Vagina (tissue), 2 donors: ENCODE results near the gene PTPRCAP.

ENCODE experiments used
- POLR2A ChIP-seq, 2 donors: fragments of 450-650 bp; IDR thresholded peaks; one replicate each; pipeline ENCODE4 v1.6.1; 2017; ENCODE audit warnings: antibody characterized with exemption in 2 of 2, mild to moderate bottlenecking in 2 of 2, moderate library complexity in 2 of 2
- POLR2AphosphoS5 ChIP-seq, 2 donors: sonication (generic); formaldehyde crosslinking; IDR thresholded peaks; one replicate each; pipeline ENCODE4 v1.9.0; 2017; ENCODE audit warnings: antibody characterized with exemption in 2 of 2, mild to moderate bottlenecking in 2 of 2, low read depth in 1 of 2; ENCODE audit not compliant: insufficient read depth in 1 of 2
- TF ChIP-seq, protein P1 (sequence below), 3 experiments: fragments of 450-650 bp in 2 of 3; fragments of 200-600 bp in 1 of 3; sonication (generic) in 1 of 3; IDR thresholded peaks; one replicate each; pipeline ENCODE4 v1.5.1; 2017 to 2019; ENCODE audit warnings: antibody characterized with exemption in 3 of 3, mild to moderate bottlenecking in 2 of 3, moderate library complexity in 2 of 3

DNA sequence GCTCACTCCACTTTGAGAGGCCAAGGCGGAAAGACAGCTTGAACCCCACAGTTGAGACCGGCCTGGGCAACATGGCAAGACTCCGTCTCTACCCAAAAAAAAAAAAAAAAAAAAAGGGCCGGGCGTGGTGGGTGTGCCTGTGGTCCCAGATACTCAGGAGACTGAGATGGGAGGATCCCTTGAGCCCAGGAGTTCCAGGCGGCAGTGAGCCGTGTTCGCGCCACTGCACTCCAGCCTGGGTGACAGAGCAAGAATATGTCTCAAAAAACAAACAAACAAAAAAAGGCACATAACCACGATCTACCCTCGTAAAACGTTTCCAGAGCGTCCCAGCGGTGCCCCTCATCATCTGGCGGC, 46.6 kb downstream of the PTPRCAP start:
- TF ChIP-seq, protein P1, sequence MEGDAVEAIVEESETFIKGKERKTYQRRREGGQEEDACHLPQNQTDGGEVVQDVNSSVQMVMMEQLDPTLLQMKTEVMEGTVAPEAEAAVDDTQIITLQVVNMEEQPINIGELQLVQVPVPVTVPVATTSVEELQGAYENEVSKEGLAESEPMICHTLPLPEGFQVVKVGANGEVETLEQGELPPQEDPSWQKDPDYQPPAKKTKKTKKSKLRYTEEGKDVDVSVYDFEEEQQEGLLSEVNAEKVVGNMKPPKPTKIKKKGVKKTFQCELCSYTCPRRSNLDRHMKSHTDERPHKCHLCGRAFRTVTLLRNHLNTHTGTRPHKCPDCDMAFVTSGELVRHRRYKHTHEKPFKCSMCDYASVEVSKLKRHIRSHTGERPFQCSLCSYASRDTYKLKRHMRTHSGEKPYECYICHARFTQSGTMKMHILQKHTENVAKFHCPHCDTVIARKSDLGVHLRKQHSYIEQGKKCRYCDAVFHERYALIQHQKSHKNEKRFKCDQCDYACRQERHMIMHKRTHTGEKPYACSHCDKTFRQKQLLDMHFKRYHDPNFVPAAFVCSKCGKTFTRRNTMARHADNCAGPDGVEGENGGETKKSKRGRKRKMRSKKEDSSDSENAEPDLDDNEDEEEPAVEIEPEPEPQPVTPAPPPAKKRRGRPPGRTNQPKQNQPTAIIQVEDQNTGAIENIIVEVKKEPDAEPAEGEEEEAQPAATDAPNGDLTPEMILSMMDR (IDR thresholded peaks at IDR 0.05): no peak
- no peak for TF ChIP-seq POLR2A (IDR thresholded peaks at IDR 0.05)
- no peak for TF ChIP-seq POLR2AphosphoS5 (IDR thresholded peaks at IDR 0.05; ENCODE audit: insufficient read depth in 1 of 2, low read depth in 1 of 2)
